ENCODE measurements around the gene SPOCK3.

- TF ChIP-seq CTCF (IDR thresholded peaks at IDR 0.05) (no peak), POLR2AphosphoS5 (IDR thresholded peaks at IDR 0.05) (no peak), POLR2A (IDR thresholded peaks at IDR 0.05) (no peak)
Observed at GRCh38 chr4:166839615-166840251, 394.6 kb downstream of the SPOCK3 start.

All from sigmoid colon (tissue), 4 donors.